GM21360 (cell line): ENCODE measurements around the gene RENBP.

Experiments used
- ATAC-seq: cut with Tn5 transposase; IDR thresholded peaks from one replicate; pipeline ENCODE4 v1.9.1; 2021; ENCODE audit warnings: mild to moderate bottlenecking, moderate library complexity; ENCODE audit not compliant: unreplicated experiment

RENBP gene

GRCh38 chrX:153934762-153935325 lies 9.6 kb downstream of the RENBP start, which contains the start of gene NAA10:
NAA10 (minus strand) TSS chrX:153935037; CDS start chrX:153934904, 133 bp downstream.
- peak; percentile 61 for ATAC-seq

- no peak for ATAC-seq
These were observed 10.2 kb downstream of the RENBP start for GRCh38 chrX:153934148-153934761.

- no peak for ATAC-seq
These were observed 10.7 kb downstream of the RENBP start for GRCh38 chrX:153933748-153934147.

DNA sequence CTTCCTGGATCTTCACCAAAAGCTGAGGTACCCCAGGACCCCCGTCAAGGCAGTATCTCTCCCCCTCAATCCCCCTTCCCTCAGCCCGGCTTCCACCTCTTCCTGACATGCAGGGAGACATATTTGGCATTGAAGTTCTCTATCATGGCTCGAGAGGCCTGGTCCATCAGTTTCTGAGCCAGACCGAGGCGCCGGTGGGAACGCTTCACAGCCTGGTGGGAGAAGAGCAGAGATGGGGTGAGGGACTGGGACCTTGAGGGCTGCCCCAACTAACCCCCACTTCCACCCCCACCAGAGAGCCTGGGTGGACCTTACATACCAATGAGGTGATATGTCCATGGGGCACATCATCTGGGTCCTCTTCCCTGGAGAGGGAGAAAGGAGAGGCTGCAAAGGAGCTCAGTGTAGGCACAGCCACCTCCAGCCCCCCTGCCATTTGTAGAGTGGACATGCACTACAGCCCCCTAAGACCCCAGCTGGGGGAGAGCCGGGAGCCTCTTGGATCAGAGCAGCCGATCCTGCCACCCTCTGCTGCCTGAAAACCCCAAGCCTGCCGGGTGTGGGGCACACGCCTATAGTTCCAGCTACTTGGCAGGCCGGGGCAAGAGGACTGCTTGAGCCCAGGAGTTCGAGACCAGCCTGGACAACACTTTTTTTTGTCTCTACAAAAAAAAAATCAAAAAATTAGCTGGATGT lies 12.1 kb downstream of the RENBP start:
- ATAC-seq = no peak

GRCh38 chrX:153931748-153932147 lies 12.7 kb downstream of the RENBP start:
- no peak for ATAC-seq

DNA sequence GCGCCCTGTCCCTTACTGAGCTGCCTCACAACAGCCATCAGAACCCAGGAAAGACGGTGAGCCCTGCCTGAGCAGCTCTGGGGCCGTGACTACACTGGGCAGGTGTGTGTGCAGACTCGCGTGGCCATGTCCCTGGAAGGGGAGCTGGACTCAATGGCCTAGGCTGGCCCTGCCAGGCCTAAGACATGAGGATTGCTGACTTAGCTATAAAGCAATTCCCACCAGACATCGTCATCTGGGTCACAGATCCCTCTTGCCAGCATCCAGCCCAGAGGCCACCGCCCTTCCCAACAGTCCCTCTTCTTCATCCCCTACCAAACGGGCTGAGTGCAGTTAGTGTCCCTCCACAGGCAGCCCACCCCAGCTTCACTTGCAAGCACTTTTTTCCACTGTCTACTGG lies 13.3 kb downstream of the RENBP start:
- no peak for ATAC-seq

- ATAC-seq = no peak
These were observed 14.2 kb downstream of the RENBP start for GRCh38 chrX:153930011-153930910.

DNA sequence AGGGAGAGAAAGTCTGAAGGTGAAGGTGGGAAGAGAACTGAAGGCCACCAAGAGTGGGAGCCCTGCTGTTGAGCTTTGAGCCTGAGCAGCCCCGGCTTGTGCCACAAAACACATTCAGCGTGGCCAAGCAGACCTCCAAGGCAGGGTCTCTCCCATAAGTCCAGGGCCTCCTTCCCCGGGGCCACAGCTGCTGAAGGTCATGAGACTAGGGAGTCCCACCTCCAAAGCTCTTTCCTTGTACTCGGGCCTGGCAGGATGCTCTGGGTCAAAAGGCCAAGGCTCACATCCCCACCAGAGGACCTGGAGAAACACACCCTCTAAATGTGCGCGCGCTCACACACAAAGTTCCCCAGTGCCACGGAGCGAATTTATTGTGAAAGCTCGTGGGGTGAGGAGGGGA lies 14.9 kb downstream of the RENBP start:
- ATAC-seq = no peak

DNA sequence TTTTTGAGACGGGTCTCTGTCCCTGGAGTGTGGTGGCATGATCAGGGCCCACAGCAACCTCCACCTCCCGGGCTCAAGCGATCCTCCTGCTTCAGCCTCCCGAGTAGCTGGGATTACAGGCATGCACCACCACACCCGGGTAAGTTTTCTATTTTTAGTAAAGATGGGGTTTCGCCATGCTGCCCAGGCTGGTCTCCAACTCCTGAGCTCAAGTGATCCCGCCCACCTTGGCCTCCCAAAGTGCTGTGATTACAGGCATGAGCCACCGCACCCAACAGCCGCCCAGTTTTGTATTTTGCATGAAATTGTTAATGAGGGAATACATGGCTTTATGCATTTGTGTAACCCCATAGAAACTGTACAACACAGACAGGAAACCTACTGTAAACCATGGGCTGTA lies 15.6 kb downstream of the RENBP start:
- no peak for ATAC-seq

GRCh38 chrX:153927922-153928760 lies 16.3 kb downstream of the RENBP start:
- peak; percentile 64 for ATAC-seq

DNA sequence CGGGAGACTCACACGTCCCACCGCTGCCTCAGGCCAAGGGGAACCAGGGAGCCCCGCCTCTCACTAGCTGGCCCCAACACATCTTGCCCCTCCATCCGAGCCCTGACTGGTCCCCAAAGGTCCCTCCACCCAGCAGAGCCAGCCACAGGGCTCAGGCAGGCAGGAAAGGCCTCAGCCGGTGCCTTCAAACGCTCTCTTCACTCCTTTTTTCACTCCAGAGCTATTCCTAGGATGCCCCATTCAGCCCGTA lies 16.8 kb downstream of the RENBP start:
- ATAC-seq = no peak

DNA sequence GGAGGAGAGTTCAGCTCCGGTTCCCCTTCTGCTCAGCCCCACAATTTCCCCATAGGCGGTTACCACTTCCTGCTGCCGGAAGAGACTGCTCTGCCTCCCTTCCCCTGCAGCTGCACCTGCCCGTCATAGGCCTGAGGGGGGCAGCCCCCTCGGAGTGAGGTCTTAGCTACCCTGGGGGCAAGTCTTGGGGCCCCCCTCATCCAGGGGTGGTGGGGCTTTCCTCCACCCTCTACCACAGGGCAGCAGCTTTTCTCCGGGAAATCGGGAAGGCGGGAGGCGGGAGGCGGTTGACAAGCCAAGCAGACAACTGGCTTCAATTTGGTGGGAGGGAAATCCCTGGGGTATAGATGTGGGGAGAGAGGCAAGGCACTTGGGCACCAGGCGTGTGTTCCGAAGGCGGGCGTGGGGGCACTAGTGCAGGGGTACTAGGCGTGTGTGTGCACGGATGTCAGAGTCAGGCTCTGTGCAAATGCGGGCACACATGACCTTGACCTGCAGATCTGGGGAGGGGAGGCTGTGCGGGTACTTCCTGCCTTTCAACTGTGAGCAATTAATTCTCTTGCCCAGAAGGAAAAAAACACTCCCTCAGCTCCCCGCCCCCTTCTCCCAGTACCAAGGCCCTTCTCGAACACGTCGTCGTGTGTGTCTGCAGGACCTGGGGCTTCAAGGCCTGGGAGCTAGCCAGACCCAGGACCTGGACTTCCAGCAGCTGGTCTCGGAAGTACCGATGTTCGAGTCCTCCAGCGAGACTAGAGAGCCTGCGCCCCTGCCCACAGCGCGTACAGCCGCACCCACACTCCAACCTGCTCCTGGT lies 17.4 kb downstream of the RENBP start:
- no peak for ATAC-seq

DNA sequence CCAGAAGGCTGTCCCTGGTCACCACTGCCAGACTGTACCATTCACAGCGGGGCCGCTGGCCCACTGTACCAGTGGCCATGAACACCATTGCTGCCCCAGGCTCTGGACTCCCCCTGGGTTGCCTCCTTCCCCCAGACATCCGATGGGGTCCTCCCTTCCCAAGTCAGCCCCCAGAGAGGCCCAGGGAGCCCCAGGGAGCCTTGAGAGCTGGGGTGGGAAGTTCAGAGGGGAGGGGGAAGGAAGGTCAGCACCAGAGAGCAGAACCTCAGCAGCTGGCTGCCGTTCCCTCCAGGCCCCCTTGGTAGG lies 17.9 kb downstream of the RENBP start:
- ATAC-seq = no peak

DNA sequence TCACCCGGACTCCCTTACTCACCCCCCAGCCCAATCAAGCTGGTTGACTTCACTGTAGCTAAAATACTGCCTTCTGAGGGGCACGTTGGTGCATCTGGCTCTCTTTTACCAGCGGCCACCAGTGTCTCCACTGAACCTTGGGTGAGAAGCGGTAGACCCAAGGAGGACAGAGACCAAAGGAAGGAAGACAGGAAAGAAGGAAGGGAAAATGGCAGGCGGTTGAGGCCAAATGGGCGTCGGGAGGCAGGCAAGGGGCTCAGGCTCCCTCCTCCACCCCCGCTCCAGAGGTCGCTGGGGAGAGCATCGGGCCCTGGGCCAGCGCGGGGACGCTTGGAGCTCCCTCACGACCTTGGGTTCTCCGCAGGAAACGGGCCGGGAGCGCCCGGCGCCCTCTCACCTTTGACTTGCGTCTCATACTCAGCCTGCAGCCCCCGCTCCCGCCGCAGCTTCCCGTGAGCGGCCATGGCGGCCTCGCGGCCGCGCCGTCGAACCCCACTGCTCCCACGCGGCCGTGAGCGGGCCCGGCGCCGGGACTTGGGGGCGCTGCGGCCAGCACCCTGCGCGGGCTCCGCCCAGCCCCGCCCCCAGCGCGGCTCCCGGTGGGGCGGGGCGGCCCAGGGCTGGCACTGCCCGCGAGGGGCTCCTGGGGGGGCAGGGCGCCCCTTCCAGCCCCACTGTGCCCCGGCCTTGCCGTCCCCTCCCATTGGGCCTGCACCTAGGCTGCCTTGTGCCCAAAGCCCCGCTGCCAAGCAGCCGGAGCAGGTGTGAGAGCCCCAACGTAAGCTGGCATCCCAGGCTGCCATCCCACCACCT lies 18.5 kb downstream of the RENBP start, which contains the start of gene ARHGAP4:
Gene ARHGAP4, minus strand, starts transcription at position 526 of the 813 bp plus-strand sequence. Its CDS starts 62 bp downstream, at position 464.
- ATAC-seq = no peak

- ATAC-seq = no peak
These were observed 19.1 kb downstream of the RENBP start for GRCh38 chrX:153925387-153925738.

GRCh38 chrX:153924149-153924861 lies 20.1 kb downstream of the RENBP start:
- no peak for ATAC-seq

GRCh38 chrX:153922932-153923857 lies 21.2 kb downstream of the RENBP start:
- no peak for ATAC-seq
